ENCODE data around the gene HSPBP1.
"Not testable (repeated sequence)": the region's sequence is repeated elsewhere in the genome, so short reads cannot be mapped to it uniquely, and the experiment has no call there.

The HSPBP1 gene

DNA sequence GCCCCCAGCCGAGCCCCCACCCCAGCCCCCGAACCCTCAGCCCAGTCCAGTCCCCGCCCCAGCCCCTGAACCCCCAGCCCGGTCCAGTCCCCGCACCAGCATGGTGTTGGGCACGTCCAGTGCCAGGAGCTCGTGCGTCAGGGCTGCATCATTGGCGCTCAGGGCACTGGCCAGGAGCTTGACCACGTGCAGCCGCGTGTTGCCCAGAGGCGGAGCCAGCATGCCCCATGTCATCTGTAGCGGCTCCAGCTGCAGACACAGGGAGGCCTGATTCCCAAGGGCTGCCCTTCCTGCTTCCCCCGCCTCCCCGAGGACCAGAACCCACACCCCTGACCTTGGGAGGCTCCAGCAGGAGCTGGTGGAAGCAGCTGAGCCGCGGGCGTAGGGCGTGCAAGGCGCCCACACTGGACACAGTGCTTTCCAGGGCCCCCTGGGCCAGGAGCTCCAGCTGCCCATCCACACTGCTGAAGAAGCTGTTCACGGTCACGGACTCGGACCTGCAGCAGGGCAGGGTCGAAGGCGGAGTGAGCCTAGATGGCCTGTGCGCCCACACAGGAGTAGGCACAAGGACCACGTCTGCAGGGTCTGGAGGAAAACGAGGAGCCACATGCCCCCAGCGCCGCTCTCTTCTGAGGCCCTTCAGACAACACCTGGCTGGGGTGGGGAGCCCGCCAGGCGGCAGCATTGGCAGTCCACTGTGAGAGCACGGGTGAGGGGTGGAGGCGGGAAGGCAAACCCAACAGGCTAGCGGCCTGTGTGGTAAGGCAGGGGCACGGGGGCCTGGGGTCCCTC, 38.6 kb downstream of the HSPBP1 start:
- no peak for DNase-seq (ENCODE audit: extremely low read depth in 1 of 2, low read depth in 1 of 2)

GRCh38 chr19:55240713-55241020, 39.2 kb downstream of the HSPBP1 start:
- no peak for DNase-seq (ENCODE audit: extremely low read depth in 1 of 2, low read depth in 1 of 2)

DNA sequence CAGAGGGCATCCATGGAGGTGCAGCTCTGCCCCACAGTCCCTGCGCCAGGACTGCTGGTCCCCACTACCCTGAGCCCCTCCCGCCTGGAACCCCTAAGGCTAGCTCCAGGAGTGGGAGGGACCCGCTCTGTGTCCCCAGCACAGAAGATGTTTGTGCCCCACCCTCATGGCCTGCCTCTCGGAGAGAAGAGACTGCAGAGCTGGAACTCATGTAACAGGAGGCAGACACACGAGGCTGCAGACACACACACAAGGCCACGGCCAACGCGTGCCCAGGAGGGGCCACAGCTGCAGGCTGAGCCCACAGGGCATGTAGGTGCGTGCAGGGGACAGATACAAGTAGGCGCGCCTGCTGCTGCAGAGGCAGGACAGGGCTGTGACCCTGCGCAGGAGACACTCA, 40.9 kb downstream of the HSPBP1 start:
- DNase-seq (ENCODE audit: extremely low read depth in 1 of 2, low read depth in 1 of 2) = no peak

DNA sequence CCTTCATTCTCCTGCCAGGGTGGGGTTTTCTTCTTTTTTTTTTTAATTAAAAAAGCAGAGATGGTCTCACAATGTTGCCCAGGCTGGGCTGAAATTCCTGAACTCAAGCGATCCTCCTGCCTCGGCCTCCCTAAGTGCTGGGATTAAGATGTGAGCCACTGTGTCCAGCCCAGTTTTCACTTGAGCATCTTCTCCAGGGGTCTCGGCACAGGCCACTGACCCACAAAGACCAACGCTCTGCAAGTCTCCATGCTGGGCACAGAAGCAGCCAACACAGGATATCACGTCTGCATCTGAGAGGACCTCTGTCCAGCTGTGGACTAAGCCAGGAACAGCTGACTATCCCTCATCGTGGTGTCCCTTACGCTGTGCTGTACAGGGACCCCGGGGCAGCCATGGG, 41.9 kb downstream of the HSPBP1 start:
- DNase-seq (ENCODE audit: extremely low read depth in 1 of 2, low read depth in 1 of 2) = no peak

DNA sequence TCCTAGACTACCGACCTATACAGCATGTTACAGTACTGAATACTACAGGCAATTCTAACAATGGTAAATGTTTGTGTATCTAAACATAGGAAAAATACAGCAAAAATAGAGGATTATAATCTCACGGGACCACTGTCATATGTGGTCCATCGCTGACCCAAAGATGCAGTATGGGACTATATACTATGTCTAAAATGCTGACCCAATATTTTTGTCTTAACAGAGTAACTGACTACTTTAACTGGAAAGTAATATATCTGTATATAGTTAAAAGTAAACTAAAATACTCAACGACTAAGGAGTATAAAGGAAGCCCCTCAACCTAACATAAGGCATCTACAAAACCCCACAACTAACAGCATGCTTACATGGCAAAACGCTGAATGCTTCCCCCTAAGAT, 46.9 kb downstream of the HSPBP1 start:
- DNase-seq (ENCODE audit: extremely low read depth in 1 of 2, low read depth in 1 of 2) = no peak

GRCh38 chr19:55232286-55232602, 47.7 kb downstream of the HSPBP1 start:
- no peak for DNase-seq (ENCODE audit: extremely low read depth in 1 of 2, low read depth in 1 of 2)

- no peak for DNase-seq (ENCODE audit: extremely low read depth in 1 of 2, low read depth in 1 of 2)
Measured at GRCh38 chr19:55231391-55232285, 48.3 kb downstream of the HSPBP1 start.

DNA sequence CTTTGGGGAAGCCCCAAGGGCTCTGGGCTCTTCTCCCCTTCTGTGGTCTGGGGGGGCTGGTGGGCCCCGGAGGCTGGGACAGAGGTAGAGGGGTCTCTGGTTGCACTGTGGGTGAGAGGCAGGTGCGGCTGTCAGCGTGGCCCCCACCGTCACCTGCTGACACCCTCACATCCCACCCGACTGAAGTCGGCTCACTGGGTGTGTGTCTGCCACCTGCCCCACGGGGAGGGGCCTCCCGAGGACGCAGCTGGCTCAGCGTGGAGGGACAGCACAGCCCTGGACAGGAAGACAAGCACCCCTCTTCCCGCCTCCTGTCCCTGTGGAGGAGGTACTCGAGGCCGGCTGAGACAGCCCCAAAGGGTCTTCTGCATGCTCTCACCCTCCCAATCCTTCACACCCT, 49.1 kb downstream of the HSPBP1 start:
- DNase-seq (ENCODE audit: extremely low read depth in 1 of 2, low read depth in 1 of 2) = no peak

- DNase-seq (ENCODE audit: extremely low read depth in 1 of 2, low read depth in 1 of 2) = no peak
Measured at GRCh38 chr19:55230329-55230728, 49.6 kb downstream of the HSPBP1 start.

GRCh38 chr19:55229789-55230182, 50.1 kb downstream of the HSPBP1 start:
- DNase-seq (ENCODE audit: extremely low read depth in 1 of 2, low read depth in 1 of 2) = no peak

DNA sequence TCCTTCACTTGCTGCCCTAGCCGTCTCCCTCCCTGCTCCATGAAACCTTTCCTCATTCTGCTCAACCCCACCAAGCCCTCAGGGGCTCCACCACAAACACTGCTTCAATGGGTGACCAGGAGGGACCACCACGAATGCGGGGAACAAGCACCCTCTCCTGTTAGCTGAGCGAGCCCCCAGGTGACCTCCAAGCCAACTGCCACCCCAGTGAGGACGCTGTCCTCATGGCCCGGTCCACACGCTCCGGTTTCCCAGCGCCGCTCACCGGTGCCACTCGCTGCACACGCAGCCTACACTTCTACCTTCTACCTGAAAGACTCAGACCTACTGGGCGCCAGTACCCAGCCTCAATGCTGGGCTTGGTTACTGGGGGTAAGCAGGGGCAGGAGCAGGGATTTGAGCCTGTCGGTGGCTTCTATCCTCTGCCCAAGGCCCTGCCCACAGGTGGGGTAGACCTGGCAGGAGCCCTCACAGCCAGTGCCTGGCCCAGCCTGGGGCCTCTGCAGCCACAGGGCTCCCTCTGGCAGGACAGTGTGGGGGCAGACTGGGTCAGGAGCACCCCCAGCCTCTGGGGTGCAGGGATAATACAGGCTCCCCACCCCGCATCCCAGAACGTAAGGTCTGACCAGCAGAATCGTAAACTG, 50.6 kb downstream of the HSPBP1 start:
- DNase-seq (ENCODE audit: extremely low read depth in 1 of 2, low read depth in 1 of 2) = no peak

- DNase-seq (ENCODE audit: extremely low read depth in 1 of 2, low read depth in 1 of 2) = no peak
Measured at GRCh38 chr19:55228403-55229031, 51.4 kb downstream of the HSPBP1 start, which contains the start of gene TMEM86B. Gene TMEM86B, minus strand, starts transcription at chr19:55228763. Its CDS starts 22 bp downstream, at chr19:55228741.

DNA sequence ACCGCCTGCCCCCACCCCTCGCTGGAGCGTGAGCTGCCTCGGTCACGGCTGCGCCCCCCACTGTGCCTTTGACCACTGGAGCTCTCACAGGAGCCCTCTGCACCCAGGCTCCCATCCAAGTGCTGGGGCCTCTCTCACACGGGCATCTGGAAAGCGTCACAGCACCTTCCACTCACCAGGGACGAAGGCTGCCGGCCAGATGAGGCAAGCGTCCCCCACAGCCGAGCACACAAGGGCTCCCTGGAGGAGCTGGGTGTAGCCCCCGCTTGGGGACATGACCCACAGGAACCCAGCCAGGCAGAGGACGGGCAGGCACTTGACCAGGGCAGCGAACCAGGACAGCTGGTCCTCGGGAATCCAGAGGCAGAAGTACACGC, 51.9 kb downstream of the HSPBP1 start:
- no peak for DNase-seq (ENCODE audit: extremely low read depth in 1 of 2, low read depth in 1 of 2)

DNA sequence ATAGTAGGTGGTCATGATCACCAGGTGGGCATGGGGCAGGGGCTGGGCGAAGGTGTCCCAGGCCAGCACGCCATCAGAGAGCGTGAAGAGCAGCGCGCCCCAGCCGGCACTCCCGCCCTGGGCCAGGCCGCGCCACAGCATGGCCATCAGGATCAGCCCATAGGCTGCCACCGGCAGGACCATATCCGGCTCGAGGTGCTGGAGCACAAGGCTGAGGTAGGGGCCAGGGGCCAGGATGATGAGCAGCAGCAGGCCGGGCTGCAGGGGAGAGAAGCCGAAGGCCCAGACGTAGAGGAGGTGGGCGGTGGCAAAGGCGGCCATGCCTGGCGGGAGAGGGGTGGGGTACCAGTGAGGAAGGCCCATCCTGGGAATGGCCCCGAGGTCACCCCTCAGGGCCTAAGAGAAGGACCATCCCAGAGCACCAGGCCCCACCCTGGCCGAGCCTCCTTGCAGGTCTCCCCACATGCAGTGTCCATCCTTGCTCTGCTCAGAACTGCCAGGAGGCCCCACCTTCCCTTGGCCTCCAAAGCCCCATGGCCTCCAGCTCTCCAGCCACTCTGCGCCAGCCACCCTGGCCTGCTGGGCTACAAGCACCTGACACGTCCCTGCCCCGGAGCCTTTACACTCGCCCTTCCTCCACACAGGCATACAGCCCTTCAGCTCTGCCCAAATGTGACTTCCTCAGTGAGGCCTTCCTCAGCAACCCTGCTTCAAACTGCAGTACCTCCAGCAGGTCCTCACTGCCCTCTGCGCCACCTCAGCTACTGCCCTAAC, 52.5 kb downstream of the HSPBP1 start:
- DNase-seq (ENCODE audit: extremely low read depth in 1 of 2, low read depth in 1 of 2) = no peak

DNA sequence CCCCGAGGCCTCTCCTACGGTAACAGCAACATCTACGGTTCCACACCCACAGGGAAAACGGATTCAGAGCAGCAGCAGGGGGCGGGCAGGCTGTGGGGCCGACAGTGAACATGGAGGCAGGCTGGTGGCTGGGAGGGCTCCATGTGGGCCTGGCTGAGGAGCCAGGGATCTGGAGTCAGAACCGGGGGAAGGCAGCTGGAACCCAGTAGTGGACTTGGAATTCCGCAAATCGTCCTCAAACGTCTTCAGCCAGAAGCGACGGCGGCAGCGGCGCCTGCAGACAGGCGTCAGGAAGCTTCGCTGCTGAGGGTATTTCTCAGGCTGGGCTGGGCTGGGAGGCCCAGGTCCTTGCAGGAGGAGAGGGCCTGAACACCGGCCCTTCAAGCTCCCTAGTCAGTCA, 53.1 kb downstream of the HSPBP1 start:
- no peak for DNase-seq (ENCODE audit: extremely low read depth in 1 of 2, low read depth in 1 of 2)

DNA sequence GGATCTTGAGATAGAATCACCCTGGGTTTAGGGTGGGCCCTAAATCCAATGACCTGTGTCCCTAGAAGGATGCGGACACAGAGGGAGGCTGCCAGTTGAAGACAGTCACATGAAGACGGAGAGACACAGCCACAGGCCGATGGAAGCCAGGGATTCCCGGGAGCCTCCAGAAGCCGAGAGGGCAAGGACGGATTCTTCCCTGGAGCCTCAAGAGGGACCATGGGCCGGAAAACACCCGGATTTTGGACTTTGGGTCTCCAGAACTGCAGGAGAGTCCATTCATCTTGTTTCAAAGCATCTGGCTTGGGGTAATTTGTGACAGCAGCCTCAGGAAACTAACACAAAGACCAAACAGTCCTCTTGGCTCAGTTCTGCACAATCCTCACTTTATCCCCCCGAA, 53.6 kb downstream of the HSPBP1 start:
- DNase-seq (ENCODE audit: extremely low read depth in 1 of 2, low read depth in 1 of 2) = no peak

- DNase-seq (ENCODE audit: extremely low read depth in 1 of 2, low read depth in 1 of 2) = no peak
Measured at GRCh38 chr19:55225415-55225958, 54.4 kb downstream of the HSPBP1 start.

DNA sequence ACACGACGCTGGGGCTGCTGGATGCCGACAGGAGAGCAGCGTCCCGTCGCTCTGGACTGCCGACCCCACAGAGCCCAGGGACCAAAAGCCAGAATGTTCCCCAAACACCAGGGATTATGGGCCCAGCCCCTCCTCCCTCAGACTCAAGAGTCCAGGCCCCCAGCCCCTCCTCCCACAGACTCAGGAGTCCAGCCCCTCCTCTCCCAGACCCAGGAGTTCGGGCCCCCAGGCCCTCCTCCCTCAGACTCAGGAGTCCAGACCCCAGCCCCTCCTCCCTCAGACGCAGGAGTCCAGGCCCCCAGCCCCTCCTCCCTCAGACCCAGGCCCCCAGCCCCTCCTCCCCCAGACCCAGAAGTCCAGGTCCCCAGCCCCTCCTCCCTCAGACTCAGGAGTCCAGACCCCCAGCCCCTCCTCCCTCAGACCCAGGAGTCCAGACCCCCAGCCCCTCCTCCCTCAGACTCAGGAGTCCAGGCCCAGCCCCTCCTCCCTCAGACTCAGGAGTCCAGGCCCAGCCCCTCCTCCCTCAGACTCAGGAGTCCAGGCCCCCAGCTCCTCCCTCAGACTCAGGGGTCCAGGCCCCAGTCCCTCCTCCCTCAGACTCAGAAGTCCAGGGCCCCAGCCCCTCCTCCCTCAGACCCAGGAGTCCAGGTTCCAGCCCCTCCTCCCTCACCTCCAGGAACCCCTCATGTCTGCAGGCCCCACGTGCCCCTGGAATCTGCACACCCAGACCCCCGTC, 55.1 kb downstream of the HSPBP1 start:
- DNase-seq (ENCODE audit: extremely low read depth in 1 of 2, low read depth in 1 of 2) = not testable (repeated sequence)

DNA sequence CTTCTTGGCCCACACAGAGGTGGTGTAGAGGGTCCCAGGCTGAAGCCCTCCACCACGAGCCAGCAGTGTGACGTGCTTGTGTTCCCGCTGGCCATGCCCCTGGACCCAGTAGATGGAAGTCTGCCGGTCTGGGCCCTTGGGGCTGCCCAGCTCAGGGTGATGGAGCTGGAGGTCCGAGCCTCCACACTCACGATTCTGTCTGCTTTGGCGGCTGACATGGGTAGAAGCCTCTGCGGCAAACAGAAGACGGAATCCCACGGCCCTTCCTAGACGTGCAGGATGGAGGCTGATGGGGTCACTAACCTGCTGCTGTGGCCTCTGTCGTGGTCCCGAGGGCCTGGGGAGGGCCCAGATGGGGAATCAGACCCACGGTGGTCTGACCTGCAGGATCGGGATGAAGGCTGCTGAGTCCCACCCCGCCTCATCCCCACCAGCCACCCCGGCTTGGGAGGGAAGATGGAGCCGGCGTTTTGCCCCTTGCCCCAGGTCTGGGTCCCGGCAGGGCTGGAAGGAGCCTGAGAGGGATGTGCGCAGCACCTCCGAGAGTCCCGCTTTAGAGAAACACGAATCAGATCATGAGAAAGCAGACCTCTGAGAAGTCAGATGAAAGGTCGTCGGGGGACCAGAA, 55.8 kb downstream of the HSPBP1 start:
- no peak for DNase-seq (ENCODE audit: extremely low read depth in 1 of 2, low read depth in 1 of 2)
